Naive thymus-derived CD8-positive, alpha-beta T cell (primary cell): ENCODE data around the gene USO1. TPM values are rescaled to one million over a fixed set of nuclear protein-coding genes. Genes with fewer than 3 reads are reported as not detected.
"Not testable (repeated sequence)": the region's sequence is repeated elsewhere in the genome, so short reads cannot be mapped to it uniquely, and the experiment has no call there.

Source experiments
- ATAC-seq, 2 donors: fragments of 150-1000 bp; cut with Tn5 transposase in 1 of 2; sonication (Bioruptor Pico), chemical (Tn5 transposase) in 1 of 2; 1 replicate in 1 of 2; 2 replicates in 1 of 2; pipeline ENCODE4 v1.10.0; 2021; ENCODE audit warnings: mild to moderate bottlenecking in 2 of 2, moderate library complexity in 2 of 2
- POLR2A ChIA-PET: fragments of 350-600 bp; sonication (Branson Sonifier 250); formaldehyde crosslinking; loops from one replicate; lab custom pipeline; 2021; ENCODE audit warnings: antibody characterized with exemption; lab: Charles Lee
- DNase-seq, 10 donors: peaks; one replicate each; pipeline versions ENCODE4 v3.0.0 to v3.0.0-alpha.2; 2020 to 2022
- H3K27ac Mint-ChIP-seq, 10 donors: one replicate each; pipeline ENCODE4 v1.8.0; 2020 to 2022; ENCODE audit warnings: mild to moderate bottlenecking in 10 of 10, mixed read lengths in 10 of 10, moderate library complexity in 4 of 10, inconsistent platforms in 1 of 10
- H3K27me3 Mint-ChIP-seq, 5 donors: one replicate each; pipeline ENCODE4 v1.8.0; 2021 to 2022; ENCODE audit warnings: mixed read lengths in 5 of 5
- H3K36me3 Mint-ChIP-seq, 3 donors: one replicate each; pipeline ENCODE4 v1.8.0; 2020 to 2022; ENCODE audit warnings: mixed read lengths in 3 of 3, mild to moderate bottlenecking in 2 of 3, inconsistent platforms in 1 of 3
- H3K4me1 Mint-ChIP-seq, 4 donors: one replicate each; pipeline ENCODE4 v1.8.0; 2021 to 2022; ENCODE audit warnings: mixed read lengths in 4 of 4
- H3K4me3 Mint-ChIP-seq, 10 donors: one replicate each; pipeline ENCODE4 v1.8.0; 2020 to 2022; ENCODE audit warnings: mild to moderate bottlenecking in 10 of 10, mixed read lengths in 10 of 10, moderate library complexity in 6 of 10, inconsistent platforms in 1 of 10
- H3K9me3 Mint-ChIP-seq, 9 donors: one replicate each; pipeline ENCODE4 v1.8.0; 2020 to 2022; ENCODE audit warnings: mixed read lengths in 9 of 9, mild to moderate bottlenecking in 3 of 9, inconsistent platforms in 1 of 9, moderate library complexity in 1 of 9
- polyA plus RNA-seq, 3 donors: library from polyadenylated mRNA; unstranded; fragments of 300-500 nt; fragmentation: Illumina TruSeq; gene quantifications; one replicate each; pipeline ENCODE4 v1.2.3, GENCODE V29; 2021
- total RNA-seq, 8 experiments: library from RNA in 2 of 8; stranded (reverse) in 2 of 8; gene quantifications; one replicate each; pipeline ENCODE4 v1.2.3 and lab custom pipeline; 2021 to 2026

The USO1 gene
- total and polyA plus RNA-seq, 5 experiments from 2014 or later, result 22.0 to 36.6 (median 26.5) TPM

- Mint-ChIP-seq H3K4me1 (peaks cover 4 to 11% (median 7%) of the 10 kb centered on the region in 4 donors), H3K36me3 (peaks cover 0 to 11% (median 3%) of the 10 kb centered on the region in 3 donors), H3K4me3 (peak overlapping the region in 1 of 10 donors; percentile 57)
- POLR2A ChIA-PET, result interaction anchor here (0.5 to 1.6 kb wide), 2 partner anchors 8 to 35 kb away, joined by 4 read pairs; partner anchors contain the start of gene USO1
- ATAC-seq, H3K9me3 Mint-ChIP-seq, H3K27me3 Mint-ChIP-seq, DNase-seq, H3K27ac Mint-ChIP-seq: not testable (repeated sequence)
These were observed 8.3 kb upstream of the USO1 start for GRCh38 chr4:75716054-75716453.

GRCh38 chr4:75717408-75717807 is 7.0 kb upstream of the USO1 start:
- Mint-ChIP-seq H3K27ac (peak overlapping the region in 1 of 10 donors; percentile 17), H3K4me1 (peaks cover 6 to 17% (median 15%) of the 10 kb centered on the region in 4 donors), H3K4me3 (no peak overlapping the region), H3K36me3 (peaks cover 0 to 11% (median 3%) of the 10 kb centered on the region in 3 donors), H3K9me3 (no peaks in the 10 kb centered on the region), H3K27me3 (no peaks in the 10 kb centered on the region)
- ATAC-seq, result no peak
- POLR2A ChIA-PET, result interaction anchor here (0.6 kb wide), 1 partner anchor 31 kb away, joined by 3 read pairs; no protein-coding TSS in a partner anchor
- no peak for DNase-seq

GRCh38 chr4:75718529-75718928 is 5.8 kb upstream of the USO1 start:
- POLR2A ChIA-PET, result interaction anchor here (0.6 kb wide), 1 partner anchor 13 kb away, joined by 5 read pairs; no protein-coding TSS in a partner anchor
- no peak for ATAC-seq
- peaks cover 11 to 26% (median 21%) of the 10 kb centered on the region in 4 donors for H3K4me1 Mint-ChIP-seq
- H3K4me3 Mint-ChIP-seq, result no peak overlapping the region
- H3K27me3 Mint-ChIP-seq, result no peaks in the 10 kb centered on the region
- no peaks in the 10 kb centered on the region for H3K9me3 Mint-ChIP-seq
- peaks cover 0 to 11% (median 3%) of the 10 kb centered on the region in 3 donors for H3K36me3 Mint-ChIP-seq
- no peak for DNase-seq
- H3K27ac Mint-ChIP-seq, result peak overlapping the region in 1 of 10 donors; percentile 71

GRCh38 chr4:75722417-75722816 is 2.0 kb upstream of the USO1 start:
- POLR2A ChIA-PET, result interaction anchor here (0.6 to 3.5 kb wide), 5 partner anchors 24 to 224 kb away, joined by 3 to 77 read pairs (median 4); partner anchors contain the start of gene G3BP2
- Mint-ChIP-seq H3K36me3 (peaks cover 0 to 8% (median 3%) of the 10 kb centered on the region in 3 donors), H3K4me3 (peak overlapping the region in 1 of 10 donors; percentile 3), H3K4me1 (peaks cover 20 to 51% (median 36%) of the 10 kb centered on the region in 4 donors), H3K27ac (peak overlapping the region in 7 of 10 donors; percentile 4 to 99 (median 17)), H3K9me3 (no peaks in the 10 kb centered on the region), H3K27me3 (no peaks in the 10 kb centered on the region)
- DNase-seq, result no peak
- no peak for ATAC-seq

GRCh38 chr4:75723163-75724065 is 963 bp upstream of the USO1 start:
- H3K4me3 Mint-ChIP-seq, result peak overlapping the region; percentile 92 to 100 (median 99)
- peaks cover 0 to 4% (median 0%) of the 10 kb centered on the region in 3 donors for H3K36me3 Mint-ChIP-seq
- no peak for ATAC-seq
- H3K4me1 Mint-ChIP-seq, result peaks cover 24 to 61% (median 42%) of the 10 kb centered on the region in 4 donors
- no peak for DNase-seq
- H3K9me3 Mint-ChIP-seq, result no peaks in the 10 kb centered on the region
- H3K27me3 Mint-ChIP-seq, result no peaks in the 10 kb centered on the region
- H3K27ac Mint-ChIP-seq, result peak overlapping the region; percentile 94 to 100 (median 98)
- POLR2A ChIA-PET, result interaction anchor here (0.5 to 3.5 kb wide), 20 partner anchors 8 to 1492 kb away, joined by 3 to 77 read pairs (median 4); partner anchors contain the start of genes CDKL2, G3BP2, NAAA and NUP54

GRCh38 chr4:75724867-75725724 is 719 bp downstream of the USO1 start:
- H3K27me3 Mint-ChIP-seq, result no peaks in the 10 kb centered on the region
- H3K4me3 Mint-ChIP-seq, result peak overlapping the region; percentile 92 to 100 (median 99)
- DNase-seq (peak in 9 of 10 donors; percentile 6 to 68 (median 38)), ATAC-seq (peak in 1 of 2 donors; percentile 22)
- H3K36me3 Mint-ChIP-seq, result no peaks in the 10 kb centered on the region
- no peaks in the 10 kb centered on the region for H3K9me3 Mint-ChIP-seq
- peaks cover 24 to 66% (median 46%) of the 10 kb centered on the region in 4 donors for H3K4me1 Mint-ChIP-seq
- POLR2A ChIA-PET, result interaction anchor here (0.7 to 3.5 kb wide), 12 partner anchors 10 to 223 kb away, joined by 3 to 77 read pairs (median 5); partner anchors contain the start of genes CDKL2, G3BP2, NAAA and RCHY1
- H3K27ac Mint-ChIP-seq, result peak overlapping the region; percentile 94 to 100 (median 98)

GRCh38 chr4:75725942-75726538 is 1.7 kb downstream of the USO1 start:
- Mint-ChIP-seq H3K27ac (peak overlapping the region; percentile 40 to 100 (median 98)), H3K4me3 (peak overlapping the region; percentile 92 to 100 (median 99))
- POLR2A ChIA-PET, result interaction anchor here (0.7 kb wide), 1 partner anchor 222 kb away, joined by 4 read pairs; no protein-coding TSS in a partner anchor

GRCh38 chr4:75726577-75726976 is 2.2 kb downstream of the USO1 start:
- DNase-seq (no peak), ATAC-seq (no peak)
- H3K27me3 Mint-ChIP-seq, result no peaks in the 10 kb centered on the region
- peaks cover 24 to 70% (median 48%) of the 10 kb centered on the region in 4 donors for H3K4me1 Mint-ChIP-seq
- no peaks in the 10 kb centered on the region for H3K36me3 Mint-ChIP-seq
- H3K9me3 Mint-ChIP-seq, result no peaks in the 10 kb centered on the region
- POLR2A ChIA-PET, result interaction anchor here (0.5 kb wide), 1 partner anchor 54 kb away, joined by 3 read pairs; no protein-coding TSS in a partner anchor
- H3K4me3 Mint-ChIP-seq, result peak overlapping the region; percentile 10 to 100 (median 96)
- H3K27ac Mint-ChIP-seq, result peak overlapping the region in 9 of 10 donors; percentile 0 to 83 (median 54)

More at GRCh38 chr4:75725942-75726538, 1.7 kb downstream of the USO1 start:
- H3K36me3 Mint-ChIP-seq, DNase-seq, H3K9me3 Mint-ChIP-seq, H3K27me3 Mint-ChIP-seq, ATAC-seq: not testable (repeated sequence)
- H3K4me1 Mint-ChIP-seq, result peaks cover 24 to 71% (median 47%) of the 10 kb centered on the region in 4 donors

GRCh38 chr4:75727073-75727472 is 2.7 kb downstream of the USO1 start:
- Mint-ChIP-seq H3K27me3 (no peaks in the 10 kb centered on the region), H3K4me3 (peak overlapping the region in 9 of 10 donors; percentile 10 to 100 (median 99)), H3K4me1 (peaks cover 24 to 65% (median 46%) of the 10 kb centered on the region in 4 donors), H3K36me3 (peaks cover 0 to 2% (median 0%) of the 10 kb centered on the region in 3 donors), H3K9me3 (no peaks in the 10 kb centered on the region), H3K27ac (peak overlapping the region in 6 of 10 donors; percentile 11 to 83 (median 56))
- POLR2A ChIA-PET, result interaction anchor here (0.5 kb wide), 1 partner anchor 55 kb away, joined by 3 read pairs; no protein-coding TSS in a partner anchor
- DNase-seq, result no peak
- ATAC-seq, result no peak

- ATAC-seq, result no peak
These were observed 5.5 kb downstream of the USO1 start for GRCh38 chr4:75729836-75730235.

GRCh38 chr4:75733369-75733768 is 9.0 kb downstream of the USO1 start:
- Mint-ChIP-seq H3K4me1 (peaks cover 8 to 38% (median 31%) of the 10 kb centered on the region in 4 donors), H3K4me3 (peak overlapping the region in 1 of 10 donors; percentile 60), H3K27me3 (no peaks in the 10 kb centered on the region), H3K27ac (peak overlapping the region in 1 of 10 donors; percentile 54), H3K36me3 (peaks cover 0 to 20% (median 6%) of the 10 kb centered on the region in 3 donors), H3K9me3 (peaks cover 0 to 2% (median 0%) of the 10 kb centered on the region in 9 donors)
- ATAC-seq, result no peak
- DNase-seq, result no peak
- POLR2A ChIA-PET, result interaction anchor here (2.0 kb wide), 1 partner anchor 13 kb away, joined by 5 read pairs; no protein-coding TSS in a partner anchor

More at GRCh38 chr4:75729836-75730235, 5.5 kb downstream of the USO1 start:
- Mint-ChIP-seq H3K9me3 (peaks cover 0 to 2% (median 0%) of the 10 kb centered on the region in 9 donors), H3K4me3 (no peak overlapping the region), H3K27ac (no peak overlapping the region), H3K36me3 (peaks cover 0 to 7% (median 6%) of the 10 kb centered on the region in 3 donors), H3K4me1 (peaks cover 20 to 54% (median 41%) of the 10 kb centered on the region in 4 donors), H3K27me3 (no peaks in the 10 kb centered on the region)
- POLR2A ChIA-PET, result no interaction called here
- no peak for DNase-seq
